IPS-NIHi7 (cell line): ENCODE data around the gene TFB1M.
"Not testable (repeated sequence)": the region's sequence is repeated elsewhere in the genome, so short reads cannot be mapped to it uniquely, and the experiment has no call there.

ENCODE experiments used
- DNase-seq: peaks from one replicate; pipeline ENCODE4 v3.0.0; 2012; ENCODE audit warnings: mixed read lengths; ENCODE audit errors: extremely low spot score

Gene TFB1M

DNA sequence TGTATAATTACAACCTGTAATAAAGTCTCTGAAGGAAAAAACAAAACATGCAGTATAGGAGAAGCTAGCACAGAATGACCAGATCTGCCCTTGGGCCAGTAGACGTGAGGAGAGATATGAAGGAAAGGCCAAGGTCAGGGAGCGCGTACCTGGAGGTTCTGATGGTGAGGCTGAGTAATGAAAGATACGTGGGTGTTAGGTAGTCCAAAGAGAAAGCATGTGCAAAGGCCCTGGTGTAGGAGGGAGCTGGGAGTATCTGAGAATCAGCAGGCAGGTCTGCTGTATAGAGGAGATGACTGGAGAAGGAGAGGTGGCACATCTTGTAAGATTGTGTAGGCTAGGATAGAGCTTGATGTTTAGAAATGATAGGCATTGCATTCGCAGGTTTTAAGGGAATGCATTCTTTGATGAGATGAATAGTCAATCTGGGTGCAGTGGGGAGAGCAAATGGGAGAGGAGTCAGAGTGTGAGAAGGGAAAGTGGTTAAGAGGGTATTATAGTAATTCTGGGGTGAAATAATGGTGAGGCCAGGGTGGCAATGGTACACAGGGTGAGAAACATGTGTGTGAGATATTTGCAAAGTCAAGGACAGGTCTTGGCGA lies 15.9 kb upstream of the TFB1M start:
- no peak for DNase-seq

DNA sequence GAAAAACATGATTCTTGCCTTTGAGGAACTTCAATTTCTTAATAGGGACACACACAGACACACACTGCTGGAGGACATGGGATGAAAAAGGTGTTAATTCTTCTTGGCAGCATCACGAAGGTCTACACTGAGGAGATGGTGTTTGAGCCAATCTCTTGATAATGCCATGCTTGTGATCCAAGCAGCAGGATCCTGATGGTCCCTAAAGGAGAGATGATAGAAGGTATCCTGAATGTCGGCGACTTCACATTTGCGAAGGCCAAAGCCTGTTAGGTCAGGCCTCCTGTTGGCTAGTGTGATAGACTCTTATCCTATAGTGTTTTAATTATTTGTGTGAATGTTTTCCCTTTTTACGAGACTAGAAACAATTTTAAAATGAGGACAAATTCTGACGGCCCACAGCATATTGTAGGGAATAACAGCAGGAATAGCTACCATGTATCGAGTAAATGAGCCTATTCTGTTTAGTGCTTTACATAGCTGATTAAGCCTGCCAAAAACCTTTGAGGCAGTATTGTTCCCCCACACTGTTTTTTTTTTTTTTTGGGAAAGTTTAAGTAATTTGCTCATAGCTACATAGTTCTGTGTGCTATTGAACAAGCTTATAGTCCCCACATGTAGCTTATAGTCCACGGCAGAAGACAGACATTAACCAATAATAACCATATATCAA lies 15.3 kb upstream of the TFB1M start:
- DNase-seq = no peak

DNA sequence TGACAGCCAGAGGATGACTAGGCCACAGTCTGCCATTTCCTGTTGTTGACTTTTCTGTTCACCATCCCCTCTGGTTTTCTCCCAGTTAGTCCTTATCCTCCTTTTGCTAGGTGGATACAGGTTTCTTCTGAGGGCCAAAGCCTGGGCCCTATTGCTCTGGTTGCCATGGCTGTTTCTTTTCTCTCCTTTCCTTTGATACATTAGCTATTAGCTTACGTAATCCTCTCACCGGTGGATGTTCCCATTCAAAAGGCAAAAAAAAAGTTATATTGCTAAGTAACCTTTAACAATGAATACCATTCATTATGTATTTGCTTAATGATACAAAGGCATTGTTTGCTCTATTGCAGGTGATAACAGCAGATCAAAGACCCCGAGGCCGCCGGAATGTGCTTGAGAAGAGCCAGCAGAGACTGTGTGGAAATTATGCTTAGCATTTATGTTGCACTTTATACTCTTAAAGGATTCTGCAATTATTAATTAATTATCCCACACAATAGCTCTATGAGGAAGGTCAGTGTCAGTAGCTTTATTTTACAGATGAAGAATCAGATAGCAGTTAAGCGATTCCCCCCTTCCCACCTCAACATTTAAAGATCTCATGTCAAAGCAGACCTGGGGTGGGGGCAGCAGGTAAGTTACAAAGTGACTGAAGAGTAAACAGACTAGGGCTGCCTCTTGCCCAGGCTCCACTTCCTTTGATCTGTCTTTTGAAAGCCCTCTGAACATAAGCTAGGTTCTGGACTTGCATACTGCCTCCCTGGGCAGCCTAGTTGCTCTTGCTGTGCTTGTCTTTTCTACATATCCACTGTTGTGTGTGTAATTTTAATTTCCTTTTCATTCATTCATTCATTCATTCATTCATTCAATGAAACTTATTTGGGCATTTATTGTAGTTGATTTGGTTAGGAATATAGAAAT lies 14.5 kb upstream of the TFB1M start:
- peak; percentile 10 for DNase-seq

GRCh38 chr6:155328074-155328538 lies 13.8 kb upstream of the TFB1M start:
- DNase-seq = no peak

- peak; percentile 20 for DNase-seq
These were observed 13.2 kb upstream of the TFB1M start for GRCh38 chr6:155327326-155328073.

- peak; percentile 8 for DNase-seq
These were observed 11.6 kb upstream of the TFB1M start for GRCh38 chr6:155325700-155326516.

DNA sequence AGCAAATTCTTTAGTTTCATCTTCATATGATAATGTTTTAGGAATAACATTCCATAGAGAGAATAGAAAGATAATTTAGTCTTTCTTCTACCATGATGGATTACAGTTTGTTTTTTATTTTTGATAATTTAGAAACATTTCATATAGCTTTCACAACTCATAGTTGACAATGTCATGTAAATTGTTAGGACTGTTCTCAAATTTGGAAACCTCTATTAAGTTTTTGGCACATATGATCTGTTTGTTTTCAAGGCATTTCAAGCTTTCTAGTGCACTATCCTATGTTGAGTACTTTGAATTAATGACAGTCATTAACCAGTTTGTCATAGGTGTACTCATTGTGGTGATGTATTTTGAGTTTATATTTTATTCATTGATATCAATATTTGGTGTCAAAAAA lies 10.7 kb upstream of the TFB1M start:
- no peak for DNase-seq

- no peak for DNase-seq
These were observed 9.9 kb upstream of the TFB1M start for GRCh38 chr6:155324172-155324571.

DNA sequence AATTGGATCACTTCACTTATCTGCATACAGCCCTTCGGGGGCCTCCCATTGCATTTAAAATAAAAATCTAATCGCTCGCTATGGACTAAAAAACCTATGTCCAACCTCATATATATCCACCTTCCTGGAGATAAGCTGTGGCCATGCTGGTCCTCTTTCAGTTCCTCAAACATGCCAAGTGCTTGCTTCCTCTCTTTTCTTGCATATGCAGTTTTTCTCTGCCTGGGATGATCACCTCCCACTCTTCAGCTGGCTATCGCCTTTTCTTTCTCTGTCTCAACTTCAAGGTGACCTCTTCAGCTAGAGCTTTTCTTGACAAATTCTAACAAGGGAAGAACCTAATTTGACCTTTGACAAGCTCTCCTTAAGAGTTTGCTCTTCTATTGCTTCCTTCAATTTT lies 5.6 kb upstream of the TFB1M start:
- DNase-seq = no peak

GRCh38 chr6:155317186-155317585 lies 2.9 kb upstream of the TFB1M start:
- DNase-seq = no peak

GRCh38 chr6:155316419-155316818 lies 2.1 kb upstream of the TFB1M start:
- DNase-seq = no peak

DNA sequence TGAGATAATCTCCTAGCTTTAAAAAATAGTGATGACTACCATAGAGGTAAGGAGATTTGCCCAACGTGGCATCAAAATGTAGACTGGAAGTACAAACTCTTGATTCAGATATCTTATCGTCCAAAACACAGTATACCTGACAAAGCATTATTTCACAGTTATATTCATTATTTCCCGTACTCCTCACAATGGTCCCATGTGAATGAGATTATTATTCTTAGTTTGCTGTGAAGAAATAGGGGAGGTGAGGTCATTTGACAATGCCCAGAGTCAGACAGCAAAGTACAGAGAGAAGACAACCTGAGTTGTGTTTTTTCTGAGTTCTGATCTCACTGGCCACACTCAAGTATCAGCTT lies 1.2 kb upstream of the TFB1M start:
- no peak for DNase-seq

- DNase-seq = no peak
These were observed 660 bp upstream of the TFB1M start for GRCh38 chr6:155314773-155315515.

- DNase-seq = no peak
These were observed 637 bp downstream of the TFB1M start for GRCh38 chr6:155313602-155314091.

DNA sequence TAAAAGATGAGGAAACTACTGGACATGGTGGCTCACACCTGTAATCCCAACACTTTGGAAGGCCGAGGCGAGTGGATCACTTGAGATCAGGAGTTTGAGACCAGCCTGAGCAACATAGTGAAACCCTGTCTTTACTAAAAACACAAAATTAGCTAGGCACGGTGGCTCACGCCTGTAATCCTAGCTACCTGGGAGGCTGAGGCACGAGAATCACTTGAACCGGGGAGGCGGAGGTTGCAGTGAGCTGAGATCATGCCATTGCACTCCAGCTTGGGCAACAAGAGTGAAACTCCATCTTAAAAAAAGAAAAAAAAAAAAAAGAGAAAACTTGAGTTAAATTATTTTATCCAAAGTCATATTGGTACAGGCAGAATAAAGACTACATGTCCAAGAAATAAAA lies 1.3 kb downstream of the TFB1M start:
- not testable (repeated sequence) for DNase-seq

- DNase-seq = no peak
These were observed 2.7 kb downstream of the TFB1M start for GRCh38 chr6:155311583-155311982.

DNA sequence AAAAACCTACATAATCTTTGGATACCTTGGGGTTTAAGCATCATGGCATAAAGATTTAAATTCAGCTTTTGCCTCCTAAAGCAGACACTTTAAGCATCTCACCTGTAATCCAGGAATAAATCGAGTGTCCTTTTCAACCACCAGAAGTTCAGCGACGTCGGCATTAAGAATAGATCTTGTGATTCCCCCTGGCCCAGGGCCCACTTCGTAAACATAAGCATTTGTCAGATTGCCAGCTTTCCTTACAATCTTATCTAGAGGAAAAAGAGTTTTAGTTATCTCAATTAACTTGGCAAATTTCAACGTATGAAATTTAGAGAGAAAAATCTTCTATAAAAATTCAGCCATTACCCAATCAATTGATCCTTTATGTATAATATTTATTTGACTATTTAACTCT lies 3.2 kb downstream of the TFB1M start:
- no peak for DNase-seq

GRCh38 chr6:155310596-155310995 lies 3.7 kb downstream of the TFB1M start:
- DNase-seq = no peak

GRCh38 chr6:155309150-155309549 lies 5.1 kb downstream of the TFB1M start:
- DNase-seq = no peak

DNA sequence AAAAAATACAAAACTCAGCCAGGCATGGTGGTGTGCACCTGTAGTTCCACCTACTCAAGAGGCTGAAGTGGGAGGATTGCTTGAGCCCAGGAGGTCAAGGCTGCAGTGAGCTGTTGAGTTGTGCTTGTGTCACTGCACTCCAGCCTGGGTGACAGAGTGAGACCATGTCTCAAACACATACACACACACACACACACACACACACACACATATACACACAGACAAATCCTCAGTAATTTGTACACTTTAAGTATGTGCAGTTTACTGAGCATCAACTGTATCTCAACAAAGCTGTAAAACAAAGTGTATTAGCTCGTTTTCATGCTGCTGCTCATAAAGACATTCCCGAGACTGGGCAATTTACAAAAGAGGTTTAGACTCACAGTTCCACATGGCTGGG lies 7.3 kb downstream of the TFB1M start:
- DNase-seq = no peak
